Measurements from ENCODE around the gene ABCD3.
"Not testable (repeated sequence)": the region's sequence is repeated elsewhere in the genome, so short reads cannot be mapped to it uniquely, and the experiment has no call there.

ABCD3 gene

GRCh38 chr1:94422115-94422820, 4.1 kb downstream of the ABCD3 start:
- no peak for DNase-seq (ENCODE audit: low read depth)
- TF ChIP-seq MYC (IDR thresholded peaks at IDR 0.05; ENCODE audit: low read depth, low read length) (no peak), POLR2A (IDR thresholded peaks at IDR 0.05; ENCODE audit: extremely low read depth, insufficient read length) (no peak), MAX (IDR thresholded peaks at IDR 0.05; ENCODE audit: low read depth, low read length) (no peak)
- TF ChIP-seq, protein P1, sequence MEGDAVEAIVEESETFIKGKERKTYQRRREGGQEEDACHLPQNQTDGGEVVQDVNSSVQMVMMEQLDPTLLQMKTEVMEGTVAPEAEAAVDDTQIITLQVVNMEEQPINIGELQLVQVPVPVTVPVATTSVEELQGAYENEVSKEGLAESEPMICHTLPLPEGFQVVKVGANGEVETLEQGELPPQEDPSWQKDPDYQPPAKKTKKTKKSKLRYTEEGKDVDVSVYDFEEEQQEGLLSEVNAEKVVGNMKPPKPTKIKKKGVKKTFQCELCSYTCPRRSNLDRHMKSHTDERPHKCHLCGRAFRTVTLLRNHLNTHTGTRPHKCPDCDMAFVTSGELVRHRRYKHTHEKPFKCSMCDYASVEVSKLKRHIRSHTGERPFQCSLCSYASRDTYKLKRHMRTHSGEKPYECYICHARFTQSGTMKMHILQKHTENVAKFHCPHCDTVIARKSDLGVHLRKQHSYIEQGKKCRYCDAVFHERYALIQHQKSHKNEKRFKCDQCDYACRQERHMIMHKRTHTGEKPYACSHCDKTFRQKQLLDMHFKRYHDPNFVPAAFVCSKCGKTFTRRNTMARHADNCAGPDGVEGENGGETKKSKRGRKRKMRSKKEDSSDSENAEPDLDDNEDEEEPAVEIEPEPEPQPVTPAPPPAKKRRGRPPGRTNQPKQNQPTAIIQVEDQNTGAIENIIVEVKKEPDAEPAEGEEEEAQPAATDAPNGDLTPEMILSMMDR (IDR thresholded peaks at IDR 0.05; ENCODE audit: low read depth, low read length), result no peak
- H3K4me3 ChIP-seq (ENCODE audit: low read depth, low read length), result no peak overlapping the region

DNA sequence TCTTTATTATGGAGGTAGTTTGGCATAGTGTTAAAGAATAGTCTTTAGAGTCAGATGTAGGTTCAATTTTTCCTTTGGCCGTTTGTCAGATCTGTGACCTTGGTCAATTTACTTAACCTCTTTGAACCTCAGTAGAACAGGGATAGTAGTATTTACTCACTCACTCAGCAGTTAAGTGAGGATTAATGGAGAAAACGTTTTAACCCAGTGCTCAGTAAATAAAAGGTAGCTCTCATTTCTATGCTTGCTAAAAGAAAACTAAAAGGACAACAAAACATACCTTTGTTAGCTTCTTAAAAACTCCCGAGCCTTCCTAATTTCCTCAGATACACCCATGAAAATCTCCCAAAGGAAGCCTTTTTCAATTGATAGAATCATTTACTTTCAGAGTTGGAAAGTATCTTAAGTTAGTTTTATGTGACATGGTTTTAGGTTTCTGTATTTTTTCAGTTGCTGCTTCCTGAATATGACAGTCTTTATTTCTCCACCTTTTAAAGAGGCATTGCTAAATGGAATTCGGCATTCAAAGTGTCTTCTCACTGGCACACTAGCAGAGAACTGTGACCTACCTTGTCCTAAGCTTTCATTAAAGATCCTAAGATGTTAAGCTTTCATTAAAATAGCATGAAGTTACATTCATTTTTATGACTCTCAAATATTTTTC, 7.8 kb downstream of the ABCD3 start:
- no peak for DNase-seq (ENCODE audit: low read depth)
- TF ChIP-seq, protein P1 (IDR thresholded peaks at IDR 0.05; ENCODE audit: low read depth, low read length), result no peak

GRCh38 chr1:94426485-94426870, 8.3 kb downstream of the ABCD3 start:
- H3K4me3 ChIP-seq (ENCODE audit: low read depth, low read length); DNase-seq (ENCODE audit: low read depth): not testable (repeated sequence)

More for the DNA sequence above, 7.8 kb downstream of the ABCD3 start:
- H3K4me3 ChIP-seq (ENCODE audit: low read depth, low read length), result no peak overlapping the region

GRCh38 chr1:94428441-94428840, 10.3 kb downstream of the ABCD3 start:
- no peak for TF ChIP-seq MYC (IDR thresholded peaks at IDR 0.05; ENCODE audit: low read depth, low read length)
- TF ChIP-seq, protein P1 (IDR thresholded peaks at IDR 0.05; ENCODE audit: low read depth, low read length), result no peak
- TF ChIP-seq POLR2A (IDR thresholded peaks at IDR 0.05; ENCODE audit: extremely low read depth, insufficient read length), result no peak
- no peak for TF ChIP-seq MAX (IDR thresholded peaks at IDR 0.05; ENCODE audit: low read depth, low read length)
- DNase-seq (ENCODE audit: low read depth), result no peak
- H3K4me3 ChIP-seq (ENCODE audit: low read depth, low read length), result no peak overlapping the region

- H3K4me3 ChIP-seq (ENCODE audit: low read depth, low read length); DNase-seq (ENCODE audit: low read depth): not testable (repeated sequence)
Observed at GRCh38 chr1:94428927-94429528, 10.8 kb downstream of the ABCD3 start.

GRCh38 chr1:94430066-94430465, 11.9 kb downstream of the ABCD3 start:
- not testable (repeated sequence) for H3K4me3 ChIP-seq (ENCODE audit: low read depth, low read length); DNase-seq (ENCODE audit: low read depth)

- DNase-seq (ENCODE audit: low read depth), result no peak
- H3K4me3 ChIP-seq (ENCODE audit: low read depth, low read length), result no peak overlapping the region
- TF ChIP-seq, protein P1 (IDR thresholded peaks at IDR 0.05; ENCODE audit: low read depth, low read length), result no peak
- TF ChIP-seq POLR2A (IDR thresholded peaks at IDR 0.05; ENCODE audit: extremely low read depth, insufficient read length) (no peak), MYC (IDR thresholded peaks at IDR 0.05; ENCODE audit: low read depth, low read length) (no peak), MAX (IDR thresholded peaks at IDR 0.05; ENCODE audit: low read depth, low read length) (no peak)
Observed at GRCh38 chr1:94433866-94434265, 15.7 kb downstream of the ABCD3 start.
